HG03103 (cell line): ENCODE data around the gene LNX1.

Experiments
- ATAC-seq: cut with Tn5 transposase; IDR thresholded peaks from one replicate; pipeline ENCODE4 v1.9.1; 2021; ENCODE audit warnings: low read depth; ENCODE audit not compliant: unreplicated experiment

LNX1 gene

GRCh38 chr4:53541577-53542206 lies 49.6 kb downstream of the LNX1 start:
- ATAC-seq: no peak

DNA sequence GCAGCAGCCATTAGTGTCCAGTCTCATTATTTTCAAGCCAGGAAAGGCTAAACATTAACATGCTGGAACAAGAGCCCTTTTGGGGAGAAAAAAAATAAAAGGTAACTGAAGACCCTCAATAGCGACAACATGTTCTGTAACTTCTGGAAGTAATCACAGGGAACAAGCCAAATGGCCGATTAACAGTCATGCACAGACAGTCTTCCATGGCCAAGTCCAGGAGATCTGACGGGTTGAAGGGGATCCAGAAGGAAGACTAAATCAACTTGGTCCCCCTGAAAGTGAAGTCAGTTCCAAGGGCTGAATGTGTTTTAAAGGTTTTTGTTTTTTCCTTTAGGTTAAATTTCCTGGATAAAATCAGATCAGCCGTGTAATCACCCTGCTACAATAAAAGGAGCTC lies 52.5 kb downstream of the LNX1 start:
- ATAC-seq: no peak

DNA sequence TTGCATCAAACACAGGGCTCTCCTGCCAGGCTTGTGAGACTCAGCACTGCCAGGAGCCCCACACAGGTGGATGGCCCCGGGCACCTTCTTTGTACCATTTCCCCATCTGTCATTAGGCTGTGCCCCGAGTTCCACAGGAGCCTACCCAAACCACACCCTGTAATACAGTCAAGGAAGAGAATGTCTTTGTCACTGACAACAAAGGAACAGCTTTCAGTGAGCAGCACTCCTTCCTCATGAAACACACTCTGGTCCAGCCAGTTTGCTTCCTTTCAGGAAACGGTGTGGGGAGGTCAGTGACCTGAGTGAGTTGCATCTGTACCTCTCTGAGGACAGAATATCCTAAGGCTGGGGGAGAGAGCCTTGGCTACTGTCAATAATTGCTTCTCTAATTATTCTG lies 53.7 kb downstream of the LNX1 start:
- no peak for ATAC-seq

- ATAC-seq: no peak
Measured at GRCh38 chr4:53536328-53536727, 55.0 kb downstream of the LNX1 start.

DNA sequence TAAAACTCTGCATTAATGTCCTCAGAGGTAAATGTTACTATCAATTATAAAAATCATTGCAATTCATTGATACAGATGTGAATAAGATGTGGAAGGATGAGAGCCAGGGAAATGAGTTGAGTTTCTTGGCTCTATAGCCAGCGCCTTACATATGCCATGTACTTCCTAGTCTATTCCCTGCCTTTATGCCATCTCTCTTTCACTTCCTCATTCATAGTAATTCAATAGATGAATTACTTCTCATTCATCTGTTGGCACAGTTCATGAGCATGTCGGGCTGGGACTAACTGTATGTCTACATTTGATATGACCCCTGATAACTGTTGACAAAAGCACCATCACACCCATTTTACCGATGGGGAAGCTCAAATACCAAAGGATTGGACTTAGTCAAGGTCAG lies 55.7 kb downstream of the LNX1 start:
- no peak for ATAC-seq

- ATAC-seq: no peak
Measured at GRCh38 chr4:53534684-53535083, 56.6 kb downstream of the LNX1 start.

DNA sequence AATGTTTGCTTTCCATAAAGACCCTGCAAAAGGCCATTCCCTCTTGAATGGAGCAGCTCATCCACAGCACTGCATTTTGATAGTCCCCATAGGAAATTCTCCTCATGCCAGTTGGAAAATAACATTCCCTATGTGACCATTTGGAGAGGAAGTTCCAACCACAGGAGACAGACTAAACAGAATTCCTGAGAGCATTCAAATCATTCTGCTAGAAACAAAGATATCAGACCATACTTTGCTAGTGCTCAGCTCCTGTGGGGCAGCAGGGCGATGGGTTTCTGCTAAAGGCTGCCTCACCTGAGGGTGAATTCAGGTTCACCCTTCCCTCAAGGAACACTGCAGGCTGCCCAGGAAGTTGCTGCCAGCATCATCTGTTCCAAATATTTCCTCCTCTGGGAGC lies 58.8 kb downstream of the LNX1 start:
- ATAC-seq: no peak

DNA sequence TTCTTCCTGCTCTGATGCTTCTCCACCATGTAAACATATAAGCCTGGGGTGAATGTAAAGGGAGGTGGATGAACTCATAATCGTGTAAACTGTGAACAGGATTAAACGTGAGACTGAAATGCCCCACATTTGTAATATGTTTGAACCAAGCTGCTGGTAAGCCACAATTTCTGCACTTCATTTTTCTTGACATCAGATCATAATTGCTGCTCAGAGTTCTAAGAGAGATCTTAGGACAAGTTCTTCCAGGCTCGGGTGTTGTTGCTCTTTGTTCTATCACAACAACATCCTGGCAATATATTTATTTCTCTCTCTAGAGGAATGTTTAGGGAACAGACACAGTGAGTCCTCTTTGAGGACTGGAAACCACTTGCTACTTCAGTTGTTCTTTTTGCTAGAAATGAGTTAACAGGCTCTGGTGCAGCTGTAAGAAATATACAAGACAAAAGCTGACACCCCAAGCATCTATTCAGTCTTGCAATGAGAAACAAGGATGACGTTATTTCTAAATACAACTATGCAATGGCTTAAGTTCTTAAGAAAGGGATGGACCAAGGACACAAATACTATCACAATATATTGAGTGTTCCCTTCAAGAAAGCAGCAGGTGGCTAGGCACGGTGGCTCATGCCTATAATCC lies 59.6 kb downstream of the LNX1 start:
- no peak for ATAC-seq

DNA sequence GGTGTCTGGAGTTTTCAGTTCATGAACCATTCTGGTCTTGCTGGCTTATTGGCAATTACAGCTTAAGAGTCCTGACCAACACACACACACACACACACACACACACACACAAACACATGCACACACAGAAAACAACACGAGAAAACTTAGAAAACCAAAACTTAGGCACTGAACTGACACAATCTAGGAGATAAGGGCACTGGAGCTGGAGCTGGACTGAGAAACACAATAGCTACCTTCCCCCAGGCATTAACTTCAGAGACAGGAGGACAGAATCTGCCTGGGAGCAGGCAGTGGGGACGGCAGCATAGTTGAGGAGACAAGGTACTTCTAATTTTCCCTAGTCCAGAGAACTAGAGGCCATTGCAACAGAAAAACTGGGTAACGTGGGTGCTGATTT lies 62.3 kb downstream of the LNX1 start:
- no peak for ATAC-seq

DNA sequence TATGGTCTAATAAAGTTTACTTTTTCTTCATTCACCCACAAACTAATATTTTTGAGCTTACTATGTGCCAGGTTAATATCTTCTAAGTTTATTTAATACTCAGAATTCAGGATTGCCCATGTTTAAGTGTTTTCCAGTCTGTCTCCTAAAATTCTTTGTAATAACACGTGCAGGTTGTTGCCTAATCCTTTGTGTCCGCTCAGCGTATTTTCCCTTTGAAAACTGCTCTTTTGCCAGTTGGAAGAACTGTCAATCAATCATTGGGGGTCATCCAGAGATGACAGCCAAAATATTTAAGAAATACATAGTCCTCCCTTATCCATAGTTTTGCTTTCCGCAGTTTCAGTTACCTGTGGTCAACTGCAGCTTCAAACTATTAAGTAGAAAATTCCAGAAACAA lies 63.4 kb downstream of the LNX1 start:
- no peak for ATAC-seq

DNA sequence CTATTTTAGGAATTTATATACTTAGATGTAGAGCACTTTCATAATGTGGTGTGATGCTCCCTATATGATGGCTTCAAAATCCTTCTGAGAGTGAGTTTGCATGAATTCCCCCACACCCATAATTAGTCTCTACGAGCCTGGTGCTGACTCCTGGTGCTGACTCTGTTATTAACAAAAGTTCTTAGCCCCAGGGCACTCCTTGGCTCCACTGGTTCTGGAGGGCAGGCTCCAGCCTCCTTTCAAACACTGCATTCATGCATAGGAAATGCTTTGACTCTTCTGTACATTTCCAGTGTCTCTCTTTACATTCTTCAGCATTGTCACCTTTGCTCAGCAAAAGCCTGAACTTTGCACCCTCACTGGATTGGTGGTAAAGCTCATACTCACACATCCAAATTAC lies 64.0 kb downstream of the LNX1 start:
- no peak for ATAC-seq

DNA sequence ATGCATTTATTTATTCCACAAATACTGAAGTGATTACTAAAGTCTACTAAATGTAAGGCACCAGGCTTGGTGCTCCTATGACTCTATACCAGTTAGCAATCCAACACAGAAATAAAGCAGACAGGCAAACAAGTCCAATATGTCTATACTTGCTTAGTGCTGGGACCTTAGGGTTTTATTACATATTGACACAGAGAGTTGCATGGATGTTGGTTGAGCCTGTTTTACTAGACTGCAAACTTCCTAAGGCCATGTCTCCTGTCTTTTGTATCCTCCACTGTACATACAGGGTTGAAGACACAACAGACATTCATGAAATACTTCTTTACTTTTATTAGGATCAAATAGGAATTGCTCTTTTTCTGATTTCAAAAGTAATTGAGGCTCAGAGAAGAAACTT lies 69.0 kb downstream of the LNX1 start:
- no peak for ATAC-seq

- ATAC-seq: no peak
Measured at GRCh38 chr4:53520116-53520515, 71.2 kb downstream of the LNX1 start.

DNA sequence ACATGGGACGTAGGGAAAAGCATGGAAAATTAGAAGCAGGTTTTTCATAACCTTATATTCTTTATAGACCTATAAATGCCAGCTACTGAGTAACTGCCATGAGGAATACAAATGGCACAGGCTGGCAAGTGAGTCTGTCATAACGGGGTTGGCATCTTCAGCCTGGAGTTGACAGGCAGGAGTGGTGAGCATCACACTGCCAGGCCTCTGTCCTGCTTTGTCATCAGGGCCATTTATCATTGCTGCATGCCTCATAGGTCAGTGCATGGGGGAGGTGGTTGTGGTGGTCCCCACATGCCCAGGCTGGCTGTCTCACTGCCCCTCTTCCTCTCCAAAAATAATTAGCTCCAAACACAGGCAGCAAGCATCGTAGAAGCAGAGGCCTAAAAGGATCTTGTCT lies 72.5 kb downstream of the LNX1 start:
- no peak for ATAC-seq

DNA sequence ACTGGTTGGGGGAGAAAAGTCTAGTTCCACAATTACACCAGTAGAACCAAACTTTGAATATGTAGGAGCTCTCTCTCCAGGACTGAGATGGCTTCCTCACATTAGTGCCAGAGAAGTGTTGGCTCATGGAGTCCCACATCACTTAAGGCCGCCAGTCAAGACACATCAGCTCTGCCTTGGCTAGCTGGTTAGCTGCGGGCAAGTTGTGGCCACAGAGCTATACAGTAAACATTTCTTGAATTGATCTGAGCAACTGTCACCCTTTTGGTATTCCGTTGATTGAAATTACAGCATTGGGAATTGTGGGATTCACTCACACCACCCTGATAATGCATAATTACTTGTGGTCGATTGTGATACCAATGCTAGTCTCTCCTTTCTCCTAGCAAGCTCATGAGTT lies 76.2 kb downstream of the LNX1 start:
- no peak for ATAC-seq

- no peak for ATAC-seq
Measured at GRCh38 chr4:53514509-53514908, 76.8 kb downstream of the LNX1 start.

DNA sequence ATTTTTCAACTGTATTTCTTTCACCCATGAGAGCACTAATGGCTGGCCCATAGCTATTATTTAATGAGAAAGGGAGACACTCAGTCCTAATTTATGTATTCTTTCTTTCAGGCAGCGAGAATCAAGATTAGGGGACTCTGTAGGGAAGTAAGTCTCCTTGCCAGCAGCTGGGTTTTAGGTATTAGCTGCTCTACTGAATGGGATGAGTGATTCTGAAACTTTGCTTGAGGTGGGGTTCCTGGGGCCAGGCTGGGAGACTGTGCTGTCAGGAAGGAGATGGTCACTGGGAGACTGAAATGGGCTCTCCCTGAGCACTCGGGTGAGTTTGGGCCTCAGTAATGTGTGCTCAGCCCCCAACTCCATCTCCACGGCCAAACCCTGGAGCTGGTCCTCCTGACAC lies 78.7 kb downstream of the LNX1 start:
- no peak for ATAC-seq

DNA sequence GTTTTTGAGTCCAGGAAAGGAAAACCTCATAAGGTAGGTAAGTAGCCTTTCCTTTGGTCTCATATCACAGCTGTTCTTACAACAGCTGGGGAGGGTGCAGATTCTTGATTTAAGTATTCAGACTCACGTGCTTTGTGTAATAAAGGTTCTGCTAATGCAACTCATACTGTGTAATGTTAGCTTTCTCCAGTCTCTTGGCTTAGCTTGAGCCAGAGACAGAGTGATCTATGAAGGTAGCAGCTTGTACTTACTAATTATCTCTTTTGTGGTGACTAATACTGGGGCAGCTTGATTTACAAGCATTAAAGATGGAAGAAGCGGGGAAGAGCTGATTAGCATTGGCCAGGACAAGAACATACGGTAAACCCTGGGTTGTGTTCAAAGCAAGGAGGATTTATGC lies 80.3 kb downstream of the LNX1 start:
- ATAC-seq: no peak

DNA sequence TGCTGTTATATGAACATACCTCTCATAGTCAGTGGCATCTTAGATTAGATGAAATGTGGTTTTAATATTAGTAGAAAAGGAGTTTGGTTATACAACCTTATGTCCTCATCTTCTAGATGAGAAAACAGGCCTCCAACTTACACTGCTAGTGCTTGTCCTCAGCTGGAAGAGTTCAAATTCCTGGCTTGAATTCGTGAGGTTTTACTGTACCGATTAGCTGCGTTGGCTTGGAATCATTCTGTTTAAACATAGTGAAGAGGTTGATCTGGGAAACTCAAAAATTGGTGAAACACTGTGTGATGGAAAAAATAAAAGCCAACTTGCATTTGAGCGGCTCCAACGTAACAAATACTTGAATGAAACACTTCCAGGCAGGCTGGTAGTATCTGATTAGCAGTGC lies 81.0 kb downstream of the LNX1 start:
- no peak for ATAC-seq

DNA sequence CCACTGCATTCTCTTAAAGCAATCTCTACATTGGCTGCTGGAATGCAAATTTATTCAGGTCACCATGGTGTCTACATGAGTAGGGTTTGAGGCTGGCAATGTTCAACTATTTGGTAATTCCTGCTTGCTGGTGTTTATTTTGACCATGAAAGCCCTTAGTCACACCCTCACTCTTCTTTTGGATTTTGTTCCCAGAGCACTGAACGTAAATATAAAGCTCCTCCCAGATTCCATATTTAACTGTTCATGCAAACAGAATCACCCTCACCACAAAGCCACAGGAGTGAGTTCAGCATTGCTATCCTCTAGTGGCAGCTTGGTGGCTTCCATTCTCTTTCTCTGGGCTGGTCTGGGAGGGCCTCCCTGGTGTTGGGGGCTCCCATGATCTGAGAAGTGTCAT lies 82.8 kb downstream of the LNX1 start:
- ATAC-seq: no peak

- no peak for ATAC-seq
Measured at GRCh38 chr4:53507671-53508286, 83.5 kb downstream of the LNX1 start.

- ATAC-seq: no peak
Measured at GRCh38 chr4:53507058-53507457, 84.2 kb downstream of the LNX1 start.
